ENCODE measurements around the gene CD1B.

DNA sequence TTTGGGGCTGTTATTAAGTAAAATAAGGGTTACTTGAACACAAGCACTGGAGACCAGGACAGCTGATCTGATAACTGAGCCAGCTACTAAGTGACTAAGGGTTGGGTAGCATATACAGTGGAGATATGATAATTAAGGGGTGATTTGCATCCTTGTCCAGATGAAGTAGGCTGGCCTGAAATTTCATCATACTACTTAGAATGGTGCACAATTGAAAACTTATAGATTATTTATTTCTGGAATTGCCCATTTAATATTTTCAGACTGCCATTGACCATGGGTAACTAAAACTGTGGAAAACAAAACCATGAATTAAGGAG, 3.8 kb upstream of the CD1B start:
- no peak for TF ChIP-seq CTCF (conservative IDR thresholded peaks at IDR 0.05; ENCODE audit: low read depth in 2 of 2)
- no peak for TF ChIP-seq CREB1 (CRISPR knock-in tag; IDR thresholded peaks at IDR 0.05; ENCODE audit: low read depth)
- no peak for TF ChIP-seq REST (IDR thresholded peaks at IDR 0.05; ENCODE audit: unreplicated experiment)
- TF ChIP-seq EZH2 (IDR thresholded peaks at IDR 0.05; ENCODE audit: low read depth, unreplicated experiment), result no peak
- no peak for TF ChIP-seq POLR2AphosphoS5 (IDR thresholded peaks at IDR 0.05; ENCODE audit: low read depth)
- no peak for TF ChIP-seq EZH2phosphoT487 (IDR thresholded peaks at IDR 0.05; ENCODE audit: unreplicated experiment)
- TF ChIP-seq JUNB (IDR thresholded peaks at IDR 0.05; ENCODE audit: unreplicated experiment), result no peak
- TF ChIP-seq ZNF114 (CRISPR knock-in tag; IDR thresholded peaks at IDR 0.05), result no peak
- TF ChIP-seq STAT1 (IDR thresholded peaks at IDR 0.05; ENCODE audit: unreplicated experiment), result no peak
- TF ChIP-seq ETS1 (IDR thresholded peaks at IDR 0.05), result no peak
- TF ChIP-seq NANOG (IDR thresholded peaks at IDR 0.05; ENCODE audit: borderline replicate concordance), result no peak
- TF ChIP-seq ZNF331 (CRISPR knock-in tag; IDR thresholded peaks at IDR 0.05; ENCODE audit: low read depth), result no peak

Measured in GM23338 (cell line).